T-helper 17 cell (primary cell): ENCODE data around the gene HRK. TPM values are rescaled to one million over a fixed set of nuclear protein-coding genes. Genes with fewer than 3 reads are reported as not detected.
A peak's percentile ranks its signal among the peaks of the same experiment; 100 is the strongest.
"Not testable (repeated sequence)": the region's sequence is repeated elsewhere in the genome, so short reads cannot be mapped to it uniquely, and the experiment has no call there.

Experiments used
- ATAC-seq: fragments of 150-1000 bp; cut with Tn5 transposase; 2 replicates; pipeline ENCODE4 v1.10.0; 2021; ENCODE audit warnings: mild to moderate bottlenecking, moderate library complexity
- DNase-seq, 3 donors: peaks; one replicate each; pipeline versions ENCODE4 v3.0.0 to v3.0.0-alpha.2; 2020 to 2021
- H3K9me3 ChIP-seq: one replicate; pipeline ENCODE4 v1.7.0; 2013; ENCODE audit warnings: low read length, mild to moderate bottlenecking; ENCODE audit not compliant: control insufficient read depth, poor library complexity, severe bottlenecking
- H3K27ac Mint-ChIP-seq: one replicate; pipeline ENCODE4 v1.8.0; 2022; ENCODE audit warnings: mild to moderate bottlenecking, moderate library complexity, mixed read lengths
- H3K27me3 Mint-ChIP-seq: one replicate; pipeline ENCODE4 v1.8.0; 2022; ENCODE audit warnings: mixed read lengths
- H3K36me3 Mint-ChIP-seq: one replicate; pipeline ENCODE4 v1.8.0; 2022; ENCODE audit warnings: low read depth, mixed read lengths
- H3K4me1 Mint-ChIP-seq: one replicate; pipeline ENCODE4 v1.8.0; 2022; ENCODE audit warnings: mild to moderate bottlenecking, mixed read lengths
- H3K4me3 Mint-ChIP-seq: one replicate; pipeline ENCODE4 v1.8.0; 2022; ENCODE audit warnings: mild to moderate bottlenecking, moderate library complexity, mixed read lengths
- total RNA-seq, 4 donors: library from RNA in 2 of 4; stranded (reverse) in 2 of 4; gene quantifications; one replicate each; pipeline ENCODE4 v1.2.3 and lab custom pipeline; 2022 to 2026

HRK gene
- total RNA-seq, 2 donors from 2014 or later, result 0.30 TPM; not detected in 1

- Mint-ChIP-seq H3K27me3 (peaks cover 5% of the 10 kb centered on the region), H3K36me3 (no peaks in the 10 kb centered on the region), H3K4me3 (peak overlapping the region; percentile 93), H3K4me1 (peaks cover 21% of the 10 kb centered on the region), H3K27ac (peak overlapping the region; percentile 98)
- DNase-seq (no peak), ATAC-seq (no peak)
- no peaks in the 10 kb centered on the region for H3K9me3 ChIP-seq
Measured at GRCh38 chr12:116818341-116818856, 62.8 kb downstream of the HRK start.

GRCh38 chr12:116814766-116815165 lies 66.5 kb downstream of the HRK start:
- H3K9me3 ChIP-seq, H3K4me3 Mint-ChIP-seq, H3K36me3 Mint-ChIP-seq, ATAC-seq, DNase-seq, H3K27ac Mint-ChIP-seq, H3K27me3 Mint-ChIP-seq: not testable (repeated sequence)
- H3K4me1 Mint-ChIP-seq, result peaks cover 12% of the 10 kb centered on the region

GRCh38 chr12:116813271-116814041 lies 67.8 kb downstream of the HRK start:
- H3K4me3 Mint-ChIP-seq, result no peak overlapping the region
- peaks cover 8% of the 10 kb centered on the region for H3K4me1 Mint-ChIP-seq
- H3K9me3 ChIP-seq, result no peaks in the 10 kb centered on the region
- DNase-seq (no peak), ATAC-seq (no peak)
- no peaks in the 10 kb centered on the region for H3K36me3 Mint-ChIP-seq
- no peaks in the 10 kb centered on the region for H3K27me3 Mint-ChIP-seq
- H3K27ac Mint-ChIP-seq, result peak overlapping the region; percentile 53

- Mint-ChIP-seq H3K27me3 (no peaks in the 10 kb centered on the region), H3K27ac (no peak overlapping the region), H3K4me1 (no peaks in the 10 kb centered on the region), H3K4me3 (no peak overlapping the region), H3K36me3 (no peaks in the 10 kb centered on the region)
- no peaks in the 10 kb centered on the region for H3K9me3 ChIP-seq
- DNase-seq, result no peak
- ATAC-seq, result no peak
Measured at GRCh38 chr12:116812238-116812637, 69.0 kb downstream of the HRK start.

- ATAC-seq, result no peak
- Mint-ChIP-seq H3K27me3 (no peaks in the 10 kb centered on the region), H3K27ac (peak overlapping the region; percentile 14), H3K36me3 (no peaks in the 10 kb centered on the region), H3K4me3 (no peak overlapping the region), H3K4me1 (peaks cover 2% of the 10 kb centered on the region)
- H3K9me3 ChIP-seq, result no peaks in the 10 kb centered on the region
- DNase-seq, result no peak
Measured at GRCh38 chr12:116808113-116809105, 72.8 kb downstream of the HRK start.

- peaks cover 2% of the 10 kb centered on the region for H3K4me1 Mint-ChIP-seq
- H3K27ac Mint-ChIP-seq, result peak overlapping the region; percentile 14
- H3K36me3 Mint-ChIP-seq, result no peaks in the 10 kb centered on the region
- DNase-seq (no peak), ATAC-seq (no peak)
- H3K9me3 ChIP-seq, result no peaks in the 10 kb centered on the region
- H3K4me3 Mint-ChIP-seq, result no peak overlapping the region
- no peaks in the 10 kb centered on the region for H3K27me3 Mint-ChIP-seq
Measured at GRCh38 chr12:116807546-116807945, 73.7 kb downstream of the HRK start.

- ATAC-seq (no peak), DNase-seq (no peak)
- Mint-ChIP-seq H3K27me3 (no peaks in the 10 kb centered on the region), H3K4me3 (no peak overlapping the region), H3K4me1 (peaks cover 2% of the 10 kb centered on the region), H3K36me3 (no peaks in the 10 kb centered on the region), H3K27ac (no peak overlapping the region)
- H3K9me3 ChIP-seq, result no peaks in the 10 kb centered on the region
Measured at GRCh38 chr12:116806845-116807440, 74.3 kb downstream of the HRK start.

Other genes starting within 250 kb of the HRK start
- gene SPRING1, start 143.4 kb downstream of the HRK start, total RNA-seq, result 10 to 100 TPM; 17.2 to 18.5 TPM
- gene RNFT2, start 143.1 kb downstream of the HRK start, total RNA-seq, result 1 to 10 TPM; 4.9 to 5.7 TPM
- gene FBXW8, start 29.5 kb upstream of the HRK start, total RNA-seq, result 1 to 10 TPM; 8.6 to 8.7 TPM
- 10 to 100 TPM in 1 of 2 donors, 1 to 10 TPM in 1; 9.2 to 11.4 TPM for gene TESC, start 218.0 kb upstream of the HRK start, total RNA-seq